Astrocyte (in vitro differentiated cells and primary cell): ENCODE measurements around the gene GSG1L. TPM values are rescaled to one million over a fixed set of nuclear protein-coding genes. Genes with fewer than 3 reads are reported as not detected.

Experiments used
- DNase-seq: peaks from one replicate; pipeline ENCODE4 v3.0.0-alpha.2; 2010; ENCODE audit warnings: low read depth
- FAIRE-seq: peaks from 2 replicates; lab custom pipeline; 2011; peaks lifted over from hg19 to GRCh38; lab: Jason Lieb, UNC
- H2AFZ ChIP-seq: 2 replicates; pipeline ENCODE4 v1.6.0; 2012; ENCODE audit warnings: low read depth, low read length, inconsistent platforms
- H3K27ac ChIP-seq: 2 replicates; pipeline ENCODE4 v1.5.1; 2011; ENCODE audit warnings: low read depth, low read length, inconsistent platforms
- H3K27me3 ChIP-seq: 2 replicates; pipeline ENCODE4 v1.6.0; 2011; ENCODE audit warnings: low read length, inconsistent platforms; ENCODE audit not compliant: insufficient read depth
- H3K36me3 ChIP-seq: 2 replicates; pipeline ENCODE4 v1.5.1; 2011; ENCODE audit warnings: low read length, inconsistent platforms; ENCODE audit not compliant: insufficient read depth
- H3K4me1 ChIP-seq: 2 replicates; pipeline ENCODE4 v1.5.1; 2011; ENCODE audit warnings: low read length, inconsistent platforms; ENCODE audit not compliant: insufficient read depth
- H3K4me2 ChIP-seq: 2 replicates; pipeline ENCODE4 v1.6.0; 2012; ENCODE audit warnings: low read length, inconsistent platforms
- H3K4me3 ChIP-seq: 2 replicates; pipeline ENCODE4 v1.5.1; 2011; ENCODE audit warnings: low read depth, mild to moderate bottlenecking, low read length, inconsistent platforms; ENCODE audit not compliant: insufficient read depth
- H3K79me2 ChIP-seq: 2 replicates; pipeline ENCODE4 v1.6.0; 2012; ENCODE audit warnings: mild to moderate bottlenecking, low read length, inconsistent platforms; ENCODE audit not compliant: insufficient read depth
- H3K9ac ChIP-seq: 2 replicates; pipeline ENCODE4 v1.6.0; 2012; ENCODE audit warnings: mild to moderate bottlenecking, low read length, inconsistent platforms
- H3K9me3 ChIP-seq: 2 replicates; pipeline ENCODE4 v1.5.1; 2012; ENCODE audit warnings: low read depth, mild to moderate bottlenecking, low read length, inconsistent platforms; ENCODE audit not compliant: insufficient read depth
- H4K20me1 ChIP-seq: 2 replicates; pipeline ENCODE4 v1.6.0; 2012; ENCODE audit warnings: low read length, inconsistent platforms; ENCODE audit not compliant: insufficient read depth
- H3K27ac Mint-ChIP-seq: one replicate; pipeline ENCODE4 v1.8.0; 2021; ENCODE audit warnings: mild to moderate bottlenecking, mixed read lengths; ENCODE audit not compliant: unreplicated experiment
- H3K27me3 Mint-ChIP-seq: one replicate; pipeline ENCODE4 v1.8.0; 2021; ENCODE audit warnings: low read depth, mixed read lengths; ENCODE audit not compliant: unreplicated experiment
- H3K36me3 Mint-ChIP-seq: one replicate; pipeline ENCODE4 v1.8.0; 2021; ENCODE audit warnings: low read depth, mixed read lengths; ENCODE audit not compliant: unreplicated experiment
- H3K4me1 Mint-ChIP-seq: one replicate; pipeline ENCODE4 v1.8.0; 2021; ENCODE audit warnings: low read depth, mixed read lengths; ENCODE audit not compliant: unreplicated experiment
- H3K4me3 Mint-ChIP-seq: one replicate; pipeline ENCODE4 v1.8.0; 2021; ENCODE audit warnings: mild to moderate bottlenecking, moderate library complexity, mixed read lengths; ENCODE audit not compliant: unreplicated experiment
- H3K9me3 Mint-ChIP-seq: one replicate; pipeline ENCODE4 v1.8.0; 2021; ENCODE audit warnings: mild to moderate bottlenecking, mixed read lengths; ENCODE audit not compliant: unreplicated experiment
- CTCF ChIP-seq: IDR thresholded peaks from 2 replicates; pipeline ENCODE4 v1.5.1; 2011; ENCODE audit warnings: low read depth, mild to moderate bottlenecking, inconsistent platforms, low read length, moderate library complexity; ENCODE audit not compliant: insufficient read depth
- EZH2 ChIP-seq: IDR thresholded peaks from 2 replicates; pipeline ENCODE4 v1.6.1; 2012; ENCODE audit warnings: mild to moderate bottlenecking, low read length, inconsistent platforms; ENCODE audit not compliant: insufficient read depth
- total RNA-seq: library from RNA; stranded (reverse); gene quantifications from 2 replicates; pipeline ENCODE4 v1.2.1, GENCODE V29; 2021

GSG1L gene
- total RNA-seq, 1 donor from 2014 or later = not detected

DNA sequence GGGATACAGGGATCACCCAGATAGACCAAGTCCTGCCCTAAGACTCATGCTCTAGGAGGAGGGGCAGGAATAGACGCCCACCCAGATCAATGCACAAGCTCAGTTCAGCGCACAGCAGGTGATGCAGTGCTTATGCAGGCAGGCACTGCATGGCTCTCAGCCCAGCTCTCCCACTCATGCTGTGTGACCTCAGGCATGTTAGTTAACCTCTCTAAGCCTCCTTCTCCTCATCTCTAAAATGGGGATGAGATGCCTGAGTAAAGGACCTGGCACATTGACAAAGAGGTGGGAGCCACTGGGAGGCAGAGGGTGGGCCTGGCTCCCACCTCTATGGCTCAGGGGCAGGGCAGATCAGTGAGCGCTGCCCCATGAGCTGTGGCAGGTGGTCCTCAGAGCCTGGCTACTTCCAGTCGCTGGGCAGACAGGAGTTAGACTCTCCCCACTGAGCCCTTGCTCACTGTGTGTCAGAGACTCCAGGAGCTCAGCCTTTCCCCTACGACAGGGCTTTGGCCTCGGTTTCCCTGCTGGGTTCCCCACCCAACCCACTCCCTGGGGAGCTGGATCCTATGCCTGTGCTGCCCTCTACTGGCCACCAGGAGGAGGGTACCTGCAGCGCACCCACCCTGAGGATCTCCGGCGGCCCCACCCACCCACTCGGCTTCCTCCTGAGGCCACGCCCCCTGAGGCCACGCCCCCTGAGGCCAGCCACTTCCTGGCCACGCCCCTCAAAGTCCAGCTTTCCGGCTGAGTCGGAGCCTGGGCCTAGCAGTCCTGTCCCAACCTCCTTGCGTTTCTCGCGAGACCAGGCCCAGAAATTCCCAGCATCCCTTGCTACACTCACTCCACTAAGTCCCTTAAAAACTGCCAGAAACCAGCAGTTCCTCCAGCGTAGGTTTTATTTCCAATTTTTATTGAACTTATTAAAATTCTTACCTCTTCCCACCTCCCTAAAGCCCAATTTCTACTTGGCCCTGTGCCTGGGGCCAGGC lies 196.1 kb downstream of the GSG1L start:
- Histone ChIP-seq H3K4me2 (no peak overlapping the region), H4K20me1 (no peaks in the 10 kb centered on the region), H3K9me3 (peaks cover 9% of the 10 kb centered on the region), H3K27me3 (no peaks in the 10 kb centered on the region), H3K4me3 (no peak overlapping the region), H3K9ac (no peak overlapping the region), H2AFZ (no peak overlapping the region), H3K27ac (no peak overlapping the region), H3K4me1 (no peaks in the 10 kb centered on the region), H3K79me2 (no peaks in the 10 kb centered on the region), H3K36me3 (no peaks in the 10 kb centered on the region)
- Mint-ChIP-seq H3K36me3 (no peaks in the 10 kb centered on the region), H3K9me3 (peaks cover 22% of the 10 kb centered on the region), H3K4me3 (no peak overlapping the region), H3K27me3 (peaks cover 5% of the 10 kb centered on the region), H3K4me1 (no peaks in the 10 kb centered on the region), H3K27ac (no peak overlapping the region)
- FAIRE-seq (no peak), DNase-seq (peak; percentile 39)
- TF ChIP-seq EZH2 = no peak
- peak; percentile 23 for TF ChIP-seq CTCF

- TF ChIP-seq CTCF = no peak
- no peak for TF ChIP-seq EZH2
- Histone ChIP-seq H3K79me2 (no peaks in the 10 kb centered on the region), H3K4me2 (no peak overlapping the region), H3K4me1 (no peaks in the 10 kb centered on the region), H3K9me3 (peaks cover 16% of the 10 kb centered on the region), H2AFZ (no peak overlapping the region), H3K36me3 (no peaks in the 10 kb centered on the region), H3K4me3 (no peak overlapping the region), H4K20me1 (no peaks in the 10 kb centered on the region), H3K27me3 (no peaks in the 10 kb centered on the region), H3K9ac (no peak overlapping the region), H3K27ac (no peak overlapping the region)
- peaks cover 23% of the 10 kb centered on the region for H3K9me3 Mint-ChIP-seq
- H3K27me3 Mint-ChIP-seq = peaks cover 15% of the 10 kb centered on the region
- no peaks in the 10 kb centered on the region for H3K4me1 Mint-ChIP-seq
- H3K27ac Mint-ChIP-seq = no peak overlapping the region
- H3K36me3 Mint-ChIP-seq = no peaks in the 10 kb centered on the region
- FAIRE-seq = no peak
- no peak overlapping the region for H3K4me3 Mint-ChIP-seq
- no peak for DNase-seq
Observed at GRCh38 chr16:27863377-27863776, 200.1 kb downstream of the GSG1L start.

GRCh38 chr16:27862953-27863352 lies 200.6 kb downstream of the GSG1L start:
- H3K9ac ChIP-seq = no peak overlapping the region
- Mint-ChIP-seq H3K4me3 (no peak overlapping the region), H3K36me3 (no peaks in the 10 kb centered on the region), H3K9me3 (peaks cover 22% of the 10 kb centered on the region), H3K27ac (no peak overlapping the region), H3K27me3 (peaks cover 19% of the 10 kb centered on the region), H3K4me1 (no peaks in the 10 kb centered on the region)
- H3K9me3 ChIP-seq = peaks cover 16% of the 10 kb centered on the region
- no peaks in the 10 kb centered on the region for H3K36me3 ChIP-seq
- H3K27me3 ChIP-seq = no peaks in the 10 kb centered on the region
- TF ChIP-seq EZH2 = no peak
- TF ChIP-seq CTCF = no peak
- DNase-seq = no peak
- no peaks in the 10 kb centered on the region for H3K4me1 ChIP-seq
- H3K4me3 ChIP-seq = no peak overlapping the region
- H3K4me2 ChIP-seq = no peak overlapping the region
- no peaks in the 10 kb centered on the region for H3K79me2 ChIP-seq
- no peaks in the 10 kb centered on the region for H4K20me1 ChIP-seq
- no peak overlapping the region for H2AFZ ChIP-seq
- FAIRE-seq = no peak
- no peak overlapping the region for H3K27ac ChIP-seq
